Peyer's patch (tissue), 4 donors: ENCODE measurements around the gene OR6B2. TPM values are rescaled to one million over a fixed set of nuclear protein-coding genes. Genes with fewer than 3 reads are reported as not detected.

Experiments used
- DNase-seq, 3 donors: peaks; one replicate each; pipeline ENCODE4 v3.0.0-alpha.2; 2017 to 2019
- H3K27ac ChIP-seq, 4 donors: fragments of 200-600 bp; sonication (generic); one replicate each; pipeline ENCODE4 v1.5.1; 2016 to 2019
- H3K27me3 ChIP-seq, 2 donors: fragments of 200-600 bp; sonication (generic); one replicate each; pipeline ENCODE4 v1.5.1; 2019
- H3K36me3 ChIP-seq, 3 donors: fragments of 200-600 bp; sonication (generic); one replicate each; pipeline ENCODE4 v1.5.1; 2016 to 2019
- H3K4me1 ChIP-seq, 4 donors: fragments of 200-600 bp; sonication (generic); one replicate each; pipeline ENCODE4 v1.5.1; 2016 to 2019
- H3K4me3 ChIP-seq, 4 donors: fragments of 200-600 bp; sonication (generic); 1 replicate in 3 of 4; 2 replicates in 1 of 4; pipeline ENCODE4 v1.5.1; 2016 to 2019; ENCODE audit warnings: mild to moderate bottlenecking in 1 of 4
- H3K9me3 ChIP-seq, 4 donors: fragments of 200-600 bp; sonication (generic); one replicate each; pipeline ENCODE4 v1.5.1; 2016 to 2019; ENCODE audit warnings: mild to moderate bottlenecking in 1 of 4
- CTCF ChIP-seq, 6 experiments: fragments of 450-650 bp in 4 of 6; fragments of 200-600 bp in 2 of 6; sonication (generic) in 1 of 6; IDR thresholded peaks; one replicate each; pipeline ENCODE4 v1.5.1; 2017 to 2019; ENCODE audit warnings: antibody characterized with exemption in 6 of 6, mild to moderate bottlenecking in 3 of 6, moderate library complexity in 1 of 6
- POLR2A ChIP-seq, 2 donors: fragments of 450-650 bp; IDR thresholded peaks; one replicate each; pipeline ENCODE4 v1.5.1; 2017; ENCODE audit warnings: antibody characterized with exemption in 2 of 2, mild to moderate bottlenecking in 2 of 2, moderate library complexity in 2 of 2
- total RNA-seq, 4 donors: library from RNA; depleted of rRNA; stranded (reverse); fragments of >200 nt; gene quantifications; one replicate each; pipeline ENCODE4 v1.1.0, GENCODE V29; 2016

OR6B2 gene
- total RNA-seq, 4 donors from 2014 or later = not detected

GRCh38 chr2:240056678-240057077 is 26.4 kb upstream of the OR6B2 start:
- no peak for DNase-seq
- no peak for TF ChIP-seq CTCF (IDR thresholded peaks at IDR 0.05)
- TF ChIP-seq POLR2A (IDR thresholded peaks at IDR 0.05) = no peak
- Histone ChIP-seq H3K36me3 (no peaks in the 10 kb centered on the region), H3K4me1 (no peaks in the 10 kb centered on the region), H3K27me3 (no peaks in the 10 kb centered on the region), H3K27ac (no peak overlapping the region), H3K9me3 (no peaks in the 10 kb centered on the region), H3K4me3 (no peak overlapping the region)

GRCh38 chr2:240055177-240055917 is 25.1 kb upstream of the OR6B2 start:
- H3K27me3 ChIP-seq = no peaks in the 10 kb centered on the region
- H3K36me3 ChIP-seq = no peaks in the 10 kb centered on the region

GRCh38 chr2:240053173-240054155 is 23.2 kb upstream of the OR6B2 start, which contains the start of gene OR6B3:
Gene OR6B3, minus strand, starts transcription at chr2:240053521.
- no peaks in the 10 kb centered on the region for H3K9me3 ChIP-seq
- H3K27ac ChIP-seq = no peak within 1 kb of the TSS
- H3K4me1 ChIP-seq = no peaks in the 10 kb centered on the region
- no peak for TF ChIP-seq POLR2A (IDR thresholded peaks at IDR 0.05)
- no peak for TF ChIP-seq CTCF (IDR thresholded peaks at IDR 0.05)
- H3K4me3 ChIP-seq = no peak within 1 kb of the TSS
- H3K27me3 ChIP-seq = no peaks in the 10 kb centered on the region
- DNase-seq = no peak
- no peaks in the 10 kb centered on the region for H3K36me3 ChIP-seq

More at GRCh38 chr2:240055177-240055917, 25.1 kb upstream of the OR6B2 start:
- DNase-seq = no peak
- no peak overlapping the region for H3K27ac ChIP-seq
- TF ChIP-seq CTCF (IDR thresholded peaks at IDR 0.05) = no peak
- H3K9me3 ChIP-seq = no peaks in the 10 kb centered on the region
- no peaks in the 10 kb centered on the region for H3K4me1 ChIP-seq
- H3K4me3 ChIP-seq = no peak overlapping the region

GRCh38 chr2:240052524-240052923 is 22.3 kb upstream of the OR6B2 start:
- Histone ChIP-seq H3K4me3 (no peak overlapping the region), H3K27me3 (no peaks in the 10 kb centered on the region), H3K27ac (no peak overlapping the region), H3K4me1 (no peaks in the 10 kb centered on the region), H3K9me3 (no peaks in the 10 kb centered on the region), H3K36me3 (no peaks in the 10 kb centered on the region)
- no peak for DNase-seq
- no peak for TF ChIP-seq POLR2A (IDR thresholded peaks at IDR 0.05)
- TF ChIP-seq CTCF (IDR thresholded peaks at IDR 0.05) = no peak

- Histone ChIP-seq H3K9me3 (no peaks in the 10 kb centered on the region), H3K27me3 (no peaks in the 10 kb centered on the region), H3K36me3 (no peaks in the 10 kb centered on the region), H3K27ac (no peak overlapping the region), H3K4me1 (no peaks in the 10 kb centered on the region), H3K4me3 (no peak overlapping the region)
- TF ChIP-seq POLR2A (IDR thresholded peaks at IDR 0.05) = no peak
- no peak for DNase-seq
Measured at GRCh38 chr2:240051697-240052096, 21.5 kb upstream of the OR6B2 start.

GRCh38 chr2:240050278-240050677 is 20.0 kb upstream of the OR6B2 start:
- H3K4me1 ChIP-seq = no peaks in the 10 kb centered on the region
- H3K27ac ChIP-seq = no peak overlapping the region
- DNase-seq = no peak
- no peaks in the 10 kb centered on the region for H3K9me3 ChIP-seq
- H3K27me3 ChIP-seq = no peaks in the 10 kb centered on the region
- no peak overlapping the region for H3K4me3 ChIP-seq
- TF ChIP-seq POLR2A (IDR thresholded peaks at IDR 0.05) = no peak
- no peak for TF ChIP-seq CTCF (IDR thresholded peaks at IDR 0.05)
- no peaks in the 10 kb centered on the region for H3K36me3 ChIP-seq
